HepG2 (cell line): ENCODE data around the gene BTNL3. TPM values are rescaled to one million over a fixed set of nuclear protein-coding genes. Genes with fewer than 3 reads are reported as not detected.

Source experiments
- MAF1 ChIP-seq: sonication (generic); formaldehyde crosslinking; IDR thresholded peaks from 2 replicates; pipeline ENCODE4 v1.5.0; 2020; ENCODE audit warnings: missing genetic modification reagents, borderline replicate concordance
- MXD4 ChIP-seq: IDR thresholded peaks from 2 replicates; pipeline ENCODE4 v1.6.1; 2016; ENCODE audit warnings: mild to moderate bottlenecking, missing biosample characterization, missing genetic modification reagents
- ZNF572 ChIP-seq: sonication (generic); formaldehyde crosslinking; IDR thresholded peaks from 2 replicates; pipeline ENCODE4 v1.5.1; 2020; ENCODE audit warnings: mild to moderate bottlenecking, missing genetic modification reagents
- ZNF577 ChIP-seq: sonication (generic); formaldehyde crosslinking; IDR thresholded peaks from 2 replicates; pipeline ENCODE4 v1.4.0; 2020; ENCODE audit warnings: mild to moderate bottlenecking, low read depth, missing genetic modification reagents, borderline replicate concordance
- ZSCAN22 ChIP-seq: sonication (generic); formaldehyde crosslinking; IDR thresholded peaks from 2 replicates; pipeline ENCODE4 v1.4.0; 2020; ENCODE audit warnings: mild to moderate bottlenecking, missing genetic modification reagents
- polyA plus RNA-seq, 8 experiments: library from polyadenylated mRNA; depleted of rRNA in 3 of 8; stranded (reverse) in 7 of 8; unstranded in 1 of 8; fragments of >200 nt; fragmentation: Illumina TruSeq in 4 of 8; extraction: Trizol in 4 of 8; gene quantifications; 2 replicates each; pipeline versions ENCODE4 v1.2.1 to v1.2.3, GENCODE V29; 2011 to 2016; ENCODE audit warnings: low read depth in 4 of 8, missing spikeins in 1 of 8, mixed read lengths in 1 of 8; ENCODE audit not compliant: insufficient read depth in 1 of 8
- total RNA-seq, 5 experiments: library from RNA; depleted of rRNA; stranded (reverse); fragments of >200 nt; fragmentation: Illumina TruSeq; extraction: Trizol; gene quantifications; 2 replicates each; pipeline ENCODE4 v1.2.3, GENCODE V29; 2016; ENCODE audit warnings: low read depth in 1 of 5
- TF ChIP-seq, protein P1 (sequence below), 2 experiments: sonication (generic) in 1 of 2; formaldehyde crosslinking in 1 of 2; IDR thresholded peaks; 2 replicates each; pipeline versions ENCODE4 v1.4.0 to v1.6.1; 2018 to 2020; ENCODE audit warnings: missing genetic modification reagents in 2 of 2, borderline replicate concordance in 1 of 2, low read depth in 1 of 2, mild to moderate bottlenecking in 1 of 2, missing biosample characterization in 1 of 2
- TF ChIP-seq, protein P2 (sequence below): sonication (generic); formaldehyde crosslinking; IDR thresholded peaks from 2 replicates; pipeline ENCODE4 v1.4.0; 2020; ENCODE audit warnings: missing genetic modification reagents, borderline replicate concordance

BTNL3 gene
- total and polyA plus RNA-seq, 2 of the 13 experiments (the other 11 are each of a cell fraction or from before 2014, with no cell fraction given): not detected

DNA sequence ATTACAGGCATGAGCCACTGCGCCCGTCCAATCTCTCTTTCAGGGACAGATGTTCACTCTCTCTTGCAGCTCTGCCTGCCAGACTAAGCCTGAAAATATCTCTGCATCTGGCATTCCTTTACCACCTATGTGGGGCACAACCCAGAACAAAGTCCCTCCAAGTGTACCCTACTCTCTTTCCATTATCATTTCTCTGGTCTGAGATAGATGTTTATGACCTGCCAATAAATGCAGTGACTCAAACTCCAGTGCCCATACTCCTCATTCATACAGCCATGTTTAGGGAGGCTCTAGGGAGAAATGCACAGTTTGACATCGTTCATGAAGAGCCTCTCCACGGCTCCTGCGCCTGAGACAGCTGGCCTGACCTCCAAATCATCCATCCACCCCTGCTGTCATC, at the start of gene BTNL3 (continued):
- TF ChIP-seq ZNF572 (no peak), MXD4 (no peak), ZNF577 (CRISPR knock-in tag) (no peak), ZSCAN22 (CRISPR knock-in tag) (no peak), MAF1 (CRISPR knock-in tag) (no peak)
- TF ChIP-seq, protein P1, sequence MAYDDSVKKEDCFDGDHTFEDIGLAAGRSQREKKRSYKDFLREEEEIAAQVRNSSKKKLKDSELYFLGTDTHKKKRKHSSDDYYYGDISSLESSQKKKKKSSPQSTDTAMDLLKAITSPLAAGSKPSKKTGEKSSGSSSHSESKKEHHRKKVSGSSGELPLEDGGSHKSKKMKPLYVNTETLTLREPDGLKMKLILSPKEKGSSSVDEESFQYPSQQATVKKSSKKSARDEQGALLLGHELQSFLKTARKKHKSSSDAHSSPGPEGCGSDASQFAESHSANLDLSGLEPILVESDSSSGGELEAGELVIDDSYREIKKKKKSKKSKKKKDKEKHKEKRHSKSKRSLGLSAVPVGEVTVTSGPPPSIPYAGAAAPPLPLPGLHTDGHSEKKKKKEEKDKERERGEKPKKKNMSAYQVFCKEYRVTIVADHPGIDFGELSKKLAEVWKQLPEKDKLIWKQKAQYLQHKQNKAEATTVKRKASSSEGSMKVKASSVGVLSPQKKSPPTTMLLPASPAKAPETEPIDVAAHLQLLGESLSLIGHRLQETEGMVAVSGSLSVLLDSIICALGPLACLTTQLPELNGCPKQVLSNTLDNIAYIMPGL (CRISPR knock-in tag; IDR thresholded peaks at IDR 0.05; ENCODE audit: borderline replicate concordance in 1 of 2, low read depth in 1 of 2): no peak
- TF ChIP-seq, protein P2, sequence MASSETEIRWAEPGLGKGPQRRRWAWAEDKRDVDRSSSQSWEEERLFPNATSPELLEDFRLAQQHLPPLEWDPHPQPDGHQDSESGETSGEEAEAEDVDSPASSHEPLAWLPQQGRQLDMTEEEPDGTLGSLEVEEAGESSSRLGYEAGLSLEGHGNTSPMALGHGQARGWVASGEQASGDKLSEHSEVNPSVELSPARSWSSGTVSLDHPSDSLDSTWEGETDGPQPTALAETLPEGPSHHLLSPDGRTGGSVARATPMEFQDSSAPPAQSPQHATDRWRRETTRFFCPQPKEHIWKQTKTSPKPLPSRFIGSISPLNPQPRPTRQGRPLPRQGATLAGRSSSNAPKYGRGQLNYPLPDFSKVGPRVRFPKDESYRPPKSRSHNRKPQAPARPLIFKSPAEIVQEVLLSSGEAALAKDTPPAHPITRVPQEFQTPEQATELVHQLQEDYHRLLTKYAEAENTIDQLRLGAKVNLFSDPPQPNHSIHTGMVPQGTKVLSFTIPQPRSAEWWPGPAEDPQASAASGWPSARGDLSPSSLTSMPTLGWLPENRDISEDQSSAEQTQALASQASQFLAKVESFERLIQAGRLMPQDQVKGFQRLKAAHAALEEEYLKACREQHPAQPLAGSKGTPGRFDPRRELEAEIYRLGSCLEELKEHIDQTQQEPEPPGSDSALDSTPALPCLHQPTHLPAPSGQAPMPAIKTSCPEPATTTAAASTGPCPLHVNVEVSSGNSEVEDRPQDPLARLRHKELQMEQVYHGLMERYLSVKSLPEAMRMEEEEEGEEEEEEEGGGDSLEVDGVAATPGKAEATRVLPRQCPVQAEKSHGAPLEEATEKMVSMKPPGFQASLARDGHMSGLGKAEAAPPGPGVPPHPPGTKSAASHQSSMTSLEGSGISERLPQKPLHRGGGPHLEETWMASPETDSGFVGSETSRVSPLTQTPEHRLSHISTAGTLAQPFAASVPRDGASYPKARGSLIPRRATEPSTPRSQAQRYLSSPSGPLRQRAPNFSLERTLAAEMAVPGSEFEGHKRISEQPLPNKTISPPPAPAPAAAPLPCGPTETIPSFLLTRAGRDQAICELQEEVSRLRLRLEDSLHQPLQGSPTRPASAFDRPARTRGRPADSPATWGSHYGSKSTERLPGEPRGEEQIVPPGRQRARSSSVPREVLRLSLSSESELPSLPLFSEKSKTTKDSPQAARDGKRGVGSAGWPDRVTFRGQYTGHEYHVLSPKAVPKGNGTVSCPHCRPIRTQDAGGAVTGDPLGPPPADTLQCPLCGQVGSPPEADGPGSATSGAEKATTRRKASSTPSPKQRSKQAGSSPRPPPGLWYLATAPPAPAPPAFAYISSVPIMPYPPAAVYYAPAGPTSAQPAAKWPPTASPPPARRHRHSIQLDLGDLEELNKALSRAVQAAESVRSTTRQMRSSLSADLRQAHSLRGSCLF (CRISPR knock-in tag): no peak
